ENCODE results near the gene SLC45A3.

Gene SLC45A3

DNA sequence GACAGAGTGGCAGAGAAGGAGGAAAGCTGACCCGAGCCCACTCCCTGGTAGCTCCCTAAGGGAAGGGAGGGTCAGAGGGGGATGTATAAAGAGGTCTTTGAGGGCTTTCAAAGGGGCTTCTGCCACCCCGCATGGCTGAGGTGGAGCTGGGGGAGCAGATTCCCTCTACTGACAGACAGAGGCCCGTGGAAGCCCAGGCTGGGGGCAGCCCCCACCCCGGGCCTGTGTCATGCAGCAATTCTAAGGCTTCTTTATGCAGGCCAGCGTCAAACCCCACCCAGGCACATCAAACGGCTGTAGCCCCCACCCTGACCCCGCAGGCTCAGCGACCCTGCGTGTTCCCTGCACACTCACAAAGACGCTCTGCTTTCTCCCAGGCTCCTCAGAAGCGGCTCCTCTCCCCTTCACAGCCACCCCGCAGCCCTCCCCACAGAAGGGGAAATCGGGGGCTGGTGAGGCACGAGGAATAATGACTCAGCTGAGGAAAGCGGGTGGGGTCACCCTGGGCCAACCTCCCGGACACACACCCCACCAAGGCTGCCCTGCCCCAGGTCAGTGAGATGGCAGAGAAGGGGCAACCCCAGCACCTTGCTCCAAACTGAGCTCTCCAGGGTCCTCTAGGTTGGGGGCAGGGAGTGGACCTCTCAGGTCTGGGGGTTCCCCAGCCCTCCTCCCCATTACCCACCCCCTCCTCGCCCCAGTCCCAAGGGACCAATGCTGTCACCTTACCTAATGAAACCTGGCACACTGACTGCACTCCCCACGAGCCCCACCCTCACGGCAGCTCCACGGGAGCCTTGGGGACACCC lies 10.8 kb downstream of the SLC45A3 start:
- DNase-seq, result no peak
- no peaks in the 10 kb centered on the region for H3K36me3 ChIP-seq (ENCODE audit: control insufficient read depth, insufficient read depth, low read length)
- H3K27me3 ChIP-seq (replicated peaks; ENCODE audit: control insufficient read depth, insufficient read depth, low read length, poor library complexity, severe bottlenecking), result peaks cover 6% of the 10 kb centered on the region
- H3K27ac ChIP-seq (ENCODE audit: insufficient read depth, low read length, poor library complexity, severe bottlenecking), result no peak overlapping the region
- H3K9me3 ChIP-seq (ENCODE audit: control insufficient read depth, low read length), result no peaks in the 10 kb centered on the region
- H3K4me3 ChIP-seq (ENCODE audit: insufficient read depth, low read depth, low read length, poor library complexity, severe bottlenecking), result no peak overlapping the region
- no peaks in the 10 kb centered on the region for H3K4me1 ChIP-seq (ENCODE audit: control insufficient read depth, insufficient read depth, low read length, poor library complexity, severe bottlenecking)

DNA sequence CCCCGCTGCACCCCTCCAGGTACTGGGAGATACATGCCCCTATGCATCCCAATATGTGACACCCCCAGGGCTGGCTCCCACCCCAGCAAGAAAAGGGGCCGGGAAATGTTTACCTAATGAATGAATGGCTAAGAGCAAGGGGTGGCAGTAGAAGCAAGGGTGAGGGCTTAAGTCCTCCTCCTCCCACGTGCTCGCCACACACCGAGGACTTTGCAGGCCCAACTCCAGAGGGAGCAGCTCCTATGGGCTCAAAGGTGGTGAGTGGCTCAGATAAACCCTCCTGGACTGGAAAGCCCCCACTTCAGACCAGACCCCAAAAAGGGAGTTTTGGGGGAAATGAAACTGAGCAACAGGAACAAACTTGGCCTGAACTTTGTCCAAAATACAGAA lies 11.4 kb downstream of the SLC45A3 start:
- H3K27me3 ChIP-seq (replicated peaks; ENCODE audit: control insufficient read depth, insufficient read depth, low read length, poor library complexity, severe bottlenecking), result peaks cover 6% of the 10 kb centered on the region
- no peaks in the 10 kb centered on the region for H3K9me3 ChIP-seq (ENCODE audit: control insufficient read depth, low read length)

DNA sequence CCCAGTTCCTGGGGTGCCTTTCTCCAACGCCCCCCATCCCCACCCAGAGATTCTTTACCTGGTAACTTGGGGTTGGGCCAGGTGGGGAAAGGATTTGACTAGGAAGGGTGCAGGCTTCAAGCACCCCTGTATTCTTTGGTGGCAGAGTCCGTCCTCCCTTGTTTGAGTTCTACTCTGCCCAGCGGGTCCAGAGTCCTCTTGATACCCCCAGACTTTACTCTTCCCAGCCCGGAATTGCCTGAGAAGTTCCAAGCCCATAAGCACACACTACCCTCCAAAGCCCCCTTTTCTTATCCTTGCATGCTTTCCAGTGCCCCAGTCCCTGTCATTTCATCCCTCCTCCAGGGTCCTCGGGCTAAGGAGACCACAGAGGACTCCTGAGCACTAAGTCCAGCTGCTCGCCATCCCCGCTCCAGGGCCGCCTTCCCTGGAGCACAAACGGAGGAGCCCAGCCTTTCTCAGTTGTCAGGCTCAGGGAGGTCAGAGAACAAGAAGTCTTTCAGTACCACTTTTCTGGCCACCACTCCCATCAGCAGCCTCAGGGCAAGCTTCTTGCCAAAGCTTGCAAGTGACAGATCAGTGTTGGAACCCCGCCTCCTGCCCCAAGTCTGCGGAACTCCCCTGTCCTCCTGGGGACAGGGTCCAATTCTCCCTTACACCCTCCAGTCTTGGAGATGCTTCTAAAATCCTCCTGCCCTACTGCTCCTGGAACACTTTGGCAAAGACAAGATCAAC lies 12.2 kb downstream of the SLC45A3 start:
- Histone ChIP-seq H3K27me3 (replicated peaks; ENCODE audit: control insufficient read depth, insufficient read depth, low read length, poor library complexity, severe bottlenecking) (peaks cover 6% of the 10 kb centered on the region), H3K36me3 (ENCODE audit: control insufficient read depth, insufficient read depth, low read length) (no peaks in the 10 kb centered on the region), H3K4me3 (ENCODE audit: insufficient read depth, low read depth, low read length, poor library complexity, severe bottlenecking) (no peak overlapping the region), H3K4me1 (ENCODE audit: control insufficient read depth, insufficient read depth, low read length, poor library complexity, severe bottlenecking) (no peaks in the 10 kb centered on the region), H3K27ac (ENCODE audit: insufficient read depth, low read length, poor library complexity, severe bottlenecking) (no peak overlapping the region), H3K9me3 (ENCODE audit: control insufficient read depth, low read length) (no peaks in the 10 kb centered on the region)
- DNase-seq, result no peak

More for the DNA sequence above, 11.4 kb downstream of the SLC45A3 start:
- no peak for DNase-seq
- no peak overlapping the region for H3K4me3 ChIP-seq (ENCODE audit: insufficient read depth, low read depth, low read length, poor library complexity, severe bottlenecking)
- no peak overlapping the region for H3K27ac ChIP-seq (ENCODE audit: insufficient read depth, low read length, poor library complexity, severe bottlenecking)
- H3K4me1 ChIP-seq (ENCODE audit: control insufficient read depth, insufficient read depth, low read length, poor library complexity, severe bottlenecking), result no peaks in the 10 kb centered on the region
- H3K36me3 ChIP-seq (ENCODE audit: control insufficient read depth, insufficient read depth, low read length), result no peaks in the 10 kb centered on the region

DNA sequence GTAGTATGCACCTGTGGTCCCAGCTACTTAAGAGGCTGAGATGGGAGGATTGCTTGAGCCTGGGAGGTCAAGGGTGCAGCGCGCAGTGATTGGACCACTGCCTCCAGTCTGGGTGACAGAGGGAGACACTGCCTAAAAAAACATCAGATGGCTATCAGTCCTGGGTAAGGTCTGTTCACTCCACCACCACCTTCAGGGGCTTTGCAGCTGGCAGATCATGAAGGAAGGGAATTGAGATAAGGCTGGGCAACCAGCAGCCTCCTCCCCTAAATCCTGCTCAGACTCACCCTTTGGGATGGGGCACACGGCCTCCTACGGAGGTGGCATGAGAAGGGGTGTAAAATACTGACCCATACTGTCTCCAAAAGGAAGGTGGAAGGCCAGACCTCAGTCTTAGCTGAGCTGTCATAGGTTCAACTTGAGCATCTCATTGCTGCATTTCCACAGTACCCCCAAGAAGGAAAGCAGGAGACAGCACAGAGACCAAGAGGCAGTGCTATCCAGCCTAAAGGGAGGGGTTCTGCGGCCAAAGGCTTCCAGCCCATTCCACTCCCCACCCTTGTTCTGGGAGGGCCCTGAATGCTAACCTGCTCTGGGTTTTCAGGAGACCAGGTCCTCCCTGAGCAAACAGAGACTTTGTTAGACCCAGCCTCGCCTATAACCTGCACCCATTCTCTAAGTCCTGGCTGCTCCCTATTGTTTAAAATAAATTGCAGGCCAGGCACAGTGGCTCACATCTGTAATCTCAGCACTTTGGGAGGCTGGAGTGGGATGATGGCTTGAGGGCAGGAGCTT lies 13.7 kb downstream of the SLC45A3 start:
- Histone ChIP-seq H3K4me3 (ENCODE audit: insufficient read depth, low read depth, low read length, poor library complexity, severe bottlenecking) (no peak overlapping the region), H3K27ac (ENCODE audit: insufficient read depth, low read length, poor library complexity, severe bottlenecking) (no peak overlapping the region), H3K27me3 (replicated peaks; ENCODE audit: control insufficient read depth, insufficient read depth, low read length, poor library complexity, severe bottlenecking) (peaks cover 6% of the 10 kb centered on the region), H3K9me3 (ENCODE audit: control insufficient read depth, low read length) (no peaks in the 10 kb centered on the region), H3K4me1 (ENCODE audit: control insufficient read depth, insufficient read depth, low read length, poor library complexity, severe bottlenecking) (no peaks in the 10 kb centered on the region), H3K36me3 (ENCODE audit: control insufficient read depth, insufficient read depth, low read length) (no peaks in the 10 kb centered on the region)
- no peak for DNase-seq

DNA sequence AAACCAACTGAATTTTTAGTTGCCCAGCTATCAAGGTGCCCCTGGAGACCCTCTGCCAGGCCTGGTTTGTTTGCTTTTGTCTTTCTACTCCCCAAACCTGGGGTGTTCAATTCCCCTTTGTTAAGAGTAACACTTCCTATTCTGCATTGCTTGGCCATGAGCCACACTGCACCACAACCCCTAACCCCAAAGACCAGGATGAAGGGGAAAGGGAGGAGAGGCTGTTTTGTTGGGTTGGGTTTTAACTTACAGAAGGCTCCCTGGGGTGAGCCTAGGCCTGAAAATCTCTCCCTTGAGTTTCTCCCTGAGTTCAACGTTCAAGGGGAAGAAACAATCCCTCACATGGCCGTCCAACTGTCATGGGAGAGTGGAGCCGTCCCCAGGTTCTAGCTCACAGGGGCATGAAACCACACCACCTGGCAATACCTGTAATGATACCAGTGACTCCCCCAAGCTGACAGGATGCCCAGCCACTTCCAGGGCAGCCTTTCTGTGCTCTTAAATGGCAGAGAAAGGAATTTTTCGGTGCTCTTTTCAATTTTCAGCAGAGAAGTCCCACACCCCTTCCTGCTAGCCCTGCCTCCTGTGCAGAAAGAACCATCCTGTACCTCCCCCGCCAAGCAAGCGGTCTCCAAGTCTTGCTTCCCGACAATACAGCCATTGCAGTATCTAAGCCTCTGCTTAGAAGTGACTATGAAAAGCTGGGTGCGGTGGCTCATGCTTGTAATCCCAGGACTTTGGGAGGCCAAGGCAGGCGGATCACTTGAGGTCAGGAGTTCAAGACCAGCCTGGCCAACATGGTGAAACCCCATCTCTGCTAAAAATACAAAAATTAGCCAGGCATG lies 14.9 kb downstream of the SLC45A3 start:
- Histone ChIP-seq H3K36me3 (ENCODE audit: control insufficient read depth, insufficient read depth, low read length) (no peaks in the 10 kb centered on the region), H3K4me1 (ENCODE audit: control insufficient read depth, insufficient read depth, low read length, poor library complexity, severe bottlenecking) (no peaks in the 10 kb centered on the region), H3K9me3 (ENCODE audit: control insufficient read depth, low read length) (no peaks in the 10 kb centered on the region), H3K27me3 (replicated peaks; ENCODE audit: control insufficient read depth, insufficient read depth, low read length, poor library complexity, severe bottlenecking) (peaks cover 6% of the 10 kb centered on the region), H3K27ac (ENCODE audit: insufficient read depth, low read length, poor library complexity, severe bottlenecking) (no peak overlapping the region), H3K4me3 (ENCODE audit: insufficient read depth, low read depth, low read length, poor library complexity, severe bottlenecking) (no peak overlapping the region)
- DNase-seq, result no peak

DNA sequence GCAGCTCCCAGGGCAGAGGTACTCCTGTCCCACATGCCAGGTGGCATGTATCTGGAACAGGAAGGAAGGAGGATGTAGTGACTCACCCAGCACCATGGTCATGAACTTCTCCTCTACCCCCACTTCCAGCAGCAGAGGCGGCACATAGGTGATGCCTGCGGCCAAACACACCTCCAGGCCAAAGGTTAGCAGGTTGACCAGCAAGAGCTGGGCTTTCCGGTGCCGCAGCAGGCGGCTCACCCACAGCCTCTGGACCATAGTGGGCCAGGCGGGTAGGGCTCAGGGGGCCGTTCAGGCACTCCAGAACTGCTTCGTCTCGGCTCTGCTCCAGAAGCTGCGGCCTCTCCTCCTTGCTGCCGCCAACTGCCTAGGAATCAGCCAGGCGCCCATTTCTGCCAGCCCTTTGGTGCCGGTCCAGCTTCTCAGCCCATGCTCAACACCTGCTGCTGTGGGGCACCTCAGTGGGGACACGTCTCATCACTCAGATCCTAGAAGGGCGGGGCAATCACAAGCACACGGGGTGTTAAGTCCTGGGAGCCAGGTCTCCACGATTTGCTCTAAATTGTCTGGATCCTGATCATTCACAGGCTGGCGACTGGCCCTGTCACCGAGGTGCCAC lies 15.8 kb downstream of the SLC45A3 start:
- Histone ChIP-seq H3K36me3 (ENCODE audit: control insufficient read depth, insufficient read depth, low read length) (no peaks in the 10 kb centered on the region), H3K4me3 (ENCODE audit: insufficient read depth, low read depth, low read length, poor library complexity, severe bottlenecking) (no peak overlapping the region), H3K27me3 (replicated peaks; ENCODE audit: control insufficient read depth, insufficient read depth, low read length, poor library complexity, severe bottlenecking) (peaks cover 6% of the 10 kb centered on the region), H3K4me1 (ENCODE audit: control insufficient read depth, insufficient read depth, low read length, poor library complexity, severe bottlenecking) (no peaks in the 10 kb centered on the region), H3K9me3 (ENCODE audit: control insufficient read depth, low read length) (no peaks in the 10 kb centered on the region), H3K27ac (ENCODE audit: insufficient read depth, low read length, poor library complexity, severe bottlenecking) (no peak overlapping the region)
- DNase-seq, result no peak

DNA sequence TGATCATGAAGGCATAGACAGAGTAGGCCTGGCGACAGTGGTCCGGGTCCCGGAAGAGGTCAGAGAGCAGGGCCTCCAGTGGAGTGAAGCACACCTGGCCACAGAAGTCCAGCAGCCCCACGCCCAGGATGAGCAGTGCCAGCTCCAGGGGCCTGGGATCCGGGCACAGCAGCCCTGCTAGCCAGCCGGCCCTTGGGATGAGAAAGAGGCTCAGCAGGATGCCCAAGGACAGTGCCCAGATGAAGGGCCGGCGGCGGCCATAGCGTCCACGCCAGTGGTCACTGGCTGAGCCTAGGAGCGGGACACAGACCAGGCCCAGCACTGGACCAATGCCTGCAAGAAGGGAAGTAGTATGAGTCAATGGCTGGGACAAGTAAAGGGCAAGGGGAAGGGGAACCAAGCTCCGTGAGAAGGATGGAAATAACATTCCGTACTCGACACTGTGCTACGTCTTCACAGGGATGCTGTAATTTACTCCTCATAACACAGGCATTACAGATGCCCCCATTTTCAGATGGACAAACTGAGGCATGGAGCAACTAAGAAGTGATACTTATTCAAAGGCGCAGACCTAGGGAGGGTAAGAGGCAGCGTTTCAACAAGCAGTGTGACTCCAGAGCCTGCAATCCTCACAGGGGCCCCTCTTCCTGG lies 16.9 kb downstream of the SLC45A3 start:
- Histone ChIP-seq H3K27me3 (replicated peaks; ENCODE audit: control insufficient read depth, insufficient read depth, low read length, poor library complexity, severe bottlenecking) (peaks cover under 1% of the 10 kb centered on the region), H3K27ac (ENCODE audit: insufficient read depth, low read length, poor library complexity, severe bottlenecking) (no peak overlapping the region), H3K4me1 (ENCODE audit: control insufficient read depth, insufficient read depth, low read length, poor library complexity, severe bottlenecking) (no peaks in the 10 kb centered on the region), H3K9me3 (ENCODE audit: control insufficient read depth, low read length) (no peaks in the 10 kb centered on the region), H3K36me3 (ENCODE audit: control insufficient read depth, insufficient read depth, low read length) (no peaks in the 10 kb centered on the region), H3K4me3 (ENCODE audit: insufficient read depth, low read depth, low read length, poor library complexity, severe bottlenecking) (no peak overlapping the region)
- no peak for DNase-seq

DNA sequence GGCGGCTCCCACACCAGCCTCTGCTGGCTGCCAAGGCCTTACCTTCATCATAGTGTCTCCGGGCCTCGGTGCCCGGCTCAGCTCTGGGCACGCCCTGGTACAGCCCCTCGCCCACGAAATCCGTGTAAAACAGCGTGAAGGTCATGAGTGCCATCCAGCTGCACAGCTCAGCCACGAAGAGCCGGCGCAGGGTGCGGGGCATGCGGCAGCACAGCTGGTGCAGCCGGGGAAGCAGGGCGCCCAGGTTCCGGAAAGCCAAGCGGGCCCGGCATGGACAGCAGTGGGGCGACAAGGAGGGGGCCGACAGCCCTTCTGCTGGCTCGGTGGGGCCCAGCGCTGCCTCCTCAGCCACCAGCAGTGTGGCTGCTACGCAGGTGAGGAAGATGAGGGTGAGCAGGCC lies 17.5 kb downstream of the SLC45A3 start:
- no peaks in the 10 kb centered on the region for H3K9me3 ChIP-seq (ENCODE audit: control insufficient read depth, low read length)
- no peaks in the 10 kb centered on the region for H3K4me1 ChIP-seq (ENCODE audit: control insufficient read depth, insufficient read depth, low read length, poor library complexity, severe bottlenecking)
- H3K36me3 ChIP-seq (ENCODE audit: control insufficient read depth, insufficient read depth, low read length), result no peaks in the 10 kb centered on the region
- no peaks in the 10 kb centered on the region for H3K27me3 ChIP-seq (replicated peaks; ENCODE audit: control insufficient read depth, insufficient read depth, low read length, poor library complexity, severe bottlenecking)
- no peak overlapping the region for H3K27ac ChIP-seq (ENCODE audit: insufficient read depth, low read length, poor library complexity, severe bottlenecking)
- no peak overlapping the region for H3K4me3 ChIP-seq (ENCODE audit: insufficient read depth, low read depth, low read length, poor library complexity, severe bottlenecking)
- no peak for DNase-seq
